ENCODE results near the gene P2RX3. TPM values are rescaled to one million over a fixed set of nuclear protein-coding genes. Genes with fewer than 3 reads are reported as not detected.
"Not testable (repeated sequence)": the region's sequence is repeated elsewhere in the genome, so short reads cannot be mapped to it uniquely, and the experiment has no call there.

The P2RX3 gene
- under 1 TPM in 1 of 4 donors, not detected in 3; 0.22 TPM for total RNA-seq

DNA sequence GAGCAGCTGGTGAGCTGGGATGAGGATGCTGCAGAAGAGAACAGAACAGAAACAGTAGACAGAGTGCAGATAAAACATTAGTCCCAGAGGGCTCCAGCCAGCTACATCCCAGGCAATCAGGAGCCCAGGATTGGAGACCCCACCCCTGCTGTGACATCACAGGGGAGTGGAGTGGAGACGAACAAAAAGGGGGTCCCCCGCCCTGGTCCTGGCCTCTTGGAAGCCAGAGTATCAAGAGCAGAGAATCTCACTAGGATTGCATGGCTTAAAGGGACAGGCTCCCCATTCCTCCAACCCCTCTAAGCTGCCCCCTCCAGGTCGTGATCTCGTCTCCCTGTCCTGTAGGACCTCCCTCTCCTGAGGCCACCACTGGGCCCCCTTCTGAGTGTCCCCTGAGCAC lies at the start of gene P2RX3:
Gene P2RX3, plus strand, starts transcription at position 211 of the 400 bp plus-strand sequence. CDS start 199 bp downstream, outside the sequence.
- no peaks in the 10 kb centered on the region for H3K27me3 ChIP-seq
- peaks cover 3 to 24% (median 8%) of the 10 kb centered on the region in 4 donors for H3K4me1 ChIP-seq
- H3K27ac ChIP-seq: no peak within 1 kb of the TSS
- DNase-seq (ENCODE audit: low spot score in 2 of 2): no peak
- WGBS, 2 donors: 21 to 29% methylated on average over 4 of the region's 4 CpGs
- H3K4me3 ChIP-seq: no peak within 1 kb of the TSS
- TF ChIP-seq, protein P1, sequence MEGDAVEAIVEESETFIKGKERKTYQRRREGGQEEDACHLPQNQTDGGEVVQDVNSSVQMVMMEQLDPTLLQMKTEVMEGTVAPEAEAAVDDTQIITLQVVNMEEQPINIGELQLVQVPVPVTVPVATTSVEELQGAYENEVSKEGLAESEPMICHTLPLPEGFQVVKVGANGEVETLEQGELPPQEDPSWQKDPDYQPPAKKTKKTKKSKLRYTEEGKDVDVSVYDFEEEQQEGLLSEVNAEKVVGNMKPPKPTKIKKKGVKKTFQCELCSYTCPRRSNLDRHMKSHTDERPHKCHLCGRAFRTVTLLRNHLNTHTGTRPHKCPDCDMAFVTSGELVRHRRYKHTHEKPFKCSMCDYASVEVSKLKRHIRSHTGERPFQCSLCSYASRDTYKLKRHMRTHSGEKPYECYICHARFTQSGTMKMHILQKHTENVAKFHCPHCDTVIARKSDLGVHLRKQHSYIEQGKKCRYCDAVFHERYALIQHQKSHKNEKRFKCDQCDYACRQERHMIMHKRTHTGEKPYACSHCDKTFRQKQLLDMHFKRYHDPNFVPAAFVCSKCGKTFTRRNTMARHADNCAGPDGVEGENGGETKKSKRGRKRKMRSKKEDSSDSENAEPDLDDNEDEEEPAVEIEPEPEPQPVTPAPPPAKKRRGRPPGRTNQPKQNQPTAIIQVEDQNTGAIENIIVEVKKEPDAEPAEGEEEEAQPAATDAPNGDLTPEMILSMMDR (IDR thresholded peaks at IDR 0.05): no peak
- TF ChIP-seq EP300 (IDR thresholded peaks at IDR 0.05) (no peak), POLR2A (IDR thresholded peaks at IDR 0.05) (no peak)
- peaks cover 0 to 11% (median 4%) of the 10 kb centered on the region in 3 donors for H3K36me3 ChIP-seq
- H3K9me3 ChIP-seq: no peaks in the 10 kb centered on the region

DNA sequence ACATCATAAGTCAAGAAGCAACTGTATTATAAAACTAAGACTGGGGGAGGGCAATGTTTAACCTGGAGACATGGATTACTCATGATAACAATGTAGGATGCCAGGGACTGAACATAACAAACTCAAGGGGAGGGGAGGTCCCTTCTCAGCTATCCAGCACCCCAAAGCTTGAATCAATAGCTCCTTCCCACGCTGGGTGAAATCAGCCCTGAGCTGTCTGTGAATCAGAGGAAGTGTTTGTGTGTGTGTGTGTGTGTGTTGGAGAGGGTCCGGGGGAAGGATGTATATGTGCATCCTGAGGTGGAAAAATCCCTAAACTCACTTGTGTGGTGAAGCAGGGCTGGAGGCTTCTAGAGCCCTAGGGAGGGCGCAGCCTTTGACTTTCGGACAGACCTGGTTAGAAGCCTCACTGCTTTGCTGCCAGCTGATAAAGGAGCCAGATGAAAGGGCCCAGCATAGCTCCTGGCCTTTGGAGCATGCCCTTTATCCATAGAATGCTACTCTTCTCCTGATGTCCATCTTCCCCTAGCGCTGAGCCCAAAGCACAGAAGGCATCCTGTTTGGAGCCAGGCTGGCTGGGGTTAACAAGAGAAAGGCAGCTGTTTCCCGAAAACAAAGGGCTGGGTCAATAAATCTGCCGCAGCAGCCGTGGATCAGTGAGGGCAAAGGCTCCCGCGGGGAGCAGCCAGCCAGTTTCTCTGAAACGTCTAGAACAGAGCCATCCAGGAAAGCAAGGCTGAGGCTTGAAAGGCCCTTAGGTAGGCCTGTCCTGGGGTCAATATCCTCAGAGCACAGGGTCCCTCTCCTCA lies 49.2 kb upstream of the P2RX3 start:
- H3K27me3 ChIP-seq: no peaks in the 10 kb centered on the region
- H3K4me1 ChIP-seq: peaks cover 0 to 14% (median 9%) of the 10 kb centered on the region in 4 donors
- DNase-seq (ENCODE audit: low spot score in 2 of 2): no peak
- H3K9me3 ChIP-seq: no peaks in the 10 kb centered on the region
- 18 to 25% methylated on average over 11 of the region's 11 CpGs for WGBS, 2 donors
- no peaks in the 10 kb centered on the region for H3K36me3 ChIP-seq
- peak overlapping the region in 2 of 4 donors; percentile 35 to 62 for H3K27ac ChIP-seq
- no peak for TF ChIP-seq EP300 (IDR thresholded peaks at IDR 0.05)
- TF ChIP-seq, protein P1 (IDR thresholded peaks at IDR 0.05): no peak
- no peak for TF ChIP-seq POLR2A (IDR thresholded peaks at IDR 0.05)
- H3K4me3 ChIP-seq: no peak overlapping the region

DNA sequence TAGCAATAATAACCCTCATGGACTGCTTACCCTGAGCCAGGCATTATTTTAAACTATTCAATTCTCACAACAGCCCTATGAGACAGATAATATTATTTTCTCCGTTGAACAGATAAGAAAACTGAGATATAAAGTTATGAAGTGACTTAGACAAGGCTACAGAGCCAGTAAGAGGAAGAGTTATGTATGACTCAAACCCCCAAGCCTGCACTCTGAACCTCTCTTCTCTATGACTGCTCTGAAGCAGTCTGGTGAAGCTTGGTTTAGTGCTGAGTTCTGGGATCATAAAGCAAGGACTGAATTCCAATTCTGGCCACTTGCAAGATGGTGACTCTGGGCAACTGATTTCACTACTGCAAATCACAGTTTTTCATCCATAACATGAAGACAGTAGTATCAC lies 47.9 kb upstream of the P2RX3 start:
- H3K36me3 ChIP-seq: no peaks in the 10 kb centered on the region
- H3K27me3 ChIP-seq: no peaks in the 10 kb centered on the region
- TF ChIP-seq EP300 (IDR thresholded peaks at IDR 0.05): no peak
- TF ChIP-seq, protein P1 (IDR thresholded peaks at IDR 0.05): no peak
- no peak for TF ChIP-seq POLR2A (IDR thresholded peaks at IDR 0.05)
- H3K9me3 ChIP-seq: no peaks in the 10 kb centered on the region
- 74 to 89% methylated on average over 1 of the region's 1 CpG for WGBS, 2 donors
- no peak overlapping the region for H3K4me3 ChIP-seq
- DNase-seq (ENCODE audit: low spot score in 2 of 2): no peak
- peaks cover 0 to 23% (median 13%) of the 10 kb centered on the region in 4 donors for H3K4me1 ChIP-seq
- no peak overlapping the region for H3K27ac ChIP-seq

DNA sequence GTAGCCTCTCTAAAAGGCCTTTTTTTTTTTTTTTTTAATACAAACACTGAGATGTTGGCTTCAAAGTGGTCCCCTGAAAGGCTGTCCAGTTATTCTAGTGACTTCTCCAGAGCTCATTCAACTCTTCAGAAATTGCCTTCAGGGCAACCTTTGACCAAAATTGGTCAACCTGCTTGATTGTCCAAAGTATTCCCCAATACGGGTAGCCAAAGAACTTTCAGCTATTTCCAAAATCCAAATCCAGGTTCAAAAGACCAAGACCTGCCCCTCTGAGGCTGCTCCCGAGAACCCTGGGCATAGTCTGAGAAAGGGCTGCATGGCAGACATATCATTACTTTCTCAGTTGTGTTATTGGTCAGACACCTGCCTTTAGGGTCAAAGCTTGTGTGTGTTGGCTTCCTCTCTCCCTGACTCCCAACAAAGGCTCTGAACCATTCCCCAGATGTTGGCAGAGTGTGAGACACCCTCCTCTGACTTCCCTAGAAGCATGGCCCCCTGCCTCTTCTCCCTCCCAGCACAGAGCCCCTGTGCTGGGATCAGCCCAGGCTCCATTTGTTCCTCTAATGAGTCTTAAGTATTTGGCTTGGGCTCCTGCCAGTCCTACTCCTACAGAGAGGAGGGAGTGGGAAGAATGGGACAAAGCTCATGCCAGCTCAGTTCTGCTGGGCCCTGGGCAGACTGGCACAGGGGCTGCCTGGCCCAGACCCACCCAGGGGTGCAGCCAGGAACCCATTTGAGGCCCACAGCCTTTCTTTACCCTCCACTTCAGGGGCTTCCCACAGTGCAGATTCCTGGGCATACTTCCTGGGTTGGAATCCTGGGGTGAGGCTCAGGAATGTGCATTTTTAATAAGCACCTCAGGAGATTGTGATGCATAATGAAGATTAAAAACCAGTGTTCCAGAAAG lies 43.7 kb upstream of the P2RX3 start:
- TF ChIP-seq, protein P1 (IDR thresholded peaks at IDR 0.05): no peak
- TF ChIP-seq EP300 (IDR thresholded peaks at IDR 0.05): no peak
- TF ChIP-seq POLR2A (IDR thresholded peaks at IDR 0.05): no peak
- Histone ChIP-seq H3K4me1 (peaks cover 0 to 16% (median 6%) of the 10 kb centered on the region in 4 donors), H3K36me3 (peaks cover 2 to 33% (median 5%) of the 10 kb centered on the region in 3 donors), H3K9me3 (peaks cover 0 to 24% (median 1%) of the 10 kb centered on the region in 4 donors), H3K27me3 (no peaks in the 10 kb centered on the region), H3K4me3 (no peak overlapping the region), H3K27ac (peak overlapping the region in 2 of 4 donors; percentile 30 to 45)
- no peak for DNase-seq (ENCODE audit: low spot score in 2 of 2)
- WGBS, 2 donors: 60 to 65% methylated on average over 2 of the region's 2 CpGs

DNA sequence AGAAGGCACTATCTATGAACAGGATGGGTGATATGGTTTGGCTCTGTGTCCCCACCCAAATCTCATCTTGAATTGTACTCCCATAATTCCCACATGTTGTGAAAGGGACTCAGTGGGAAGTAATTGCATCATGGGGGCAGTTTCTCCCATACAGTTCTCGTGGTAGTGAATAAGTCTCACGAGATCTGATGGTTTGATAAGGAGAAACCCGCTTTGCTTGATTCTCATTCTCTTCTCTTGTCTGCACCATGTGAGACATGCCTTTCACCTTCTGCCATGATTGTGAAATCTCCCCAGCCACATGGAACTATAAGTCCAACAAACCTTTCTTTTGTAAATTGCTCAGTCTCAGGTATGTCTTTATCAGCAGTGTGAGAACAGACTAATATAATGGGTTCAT lies 41.9 kb upstream of the P2RX3 start:
- not testable (repeated sequence) for H3K27me3 ChIP-seq; DNase-seq (ENCODE audit: low spot score in 2 of 2); H3K27ac ChIP-seq; H3K4me3 ChIP-seq
- H3K4me1 ChIP-seq: peaks cover 0 to 13% (median 5%) of the 10 kb centered on the region in 4 donors
- WGBS, 2 donors: 92 to 96% methylated on average over 3 of the region's 3 CpGs
- H3K9me3 ChIP-seq: peaks cover 0 to 41% (median 4%) of the 10 kb centered on the region in 4 donors
- H3K36me3 ChIP-seq: peaks cover 7 to 51% (median 23%) of the 10 kb centered on the region in 3 donors

Measured in tibial nerve (tissue), 4 donors.